Neural cell (in vitro differentiated cells): ENCODE data around the gene VAPA. TPM values are rescaled to one million over a fixed set of nuclear protein-coding genes. Genes with fewer than 3 reads are reported as not detected.
"Not testable (repeated sequence)": the region's sequence is repeated elsewhere in the genome, so short reads cannot be mapped to it uniquely, and the experiment has no call there.

Experiments used
- H2AFZ ChIP-seq: fragments of 200-600, 300-800 bp; sonication (generic), shearing (Covaris generic); 2 replicates; pipeline ENCODE4 v1.6.0; 2014; ENCODE audit warnings: low read depth, mild to moderate bottlenecking, antibody characterized with exemption, low read length, moderate library complexity
- H3F3A ChIP-seq: fragments of 200-600 bp; shearing (Covaris generic); 2 replicates; pipeline ENCODE4 v1.6.1; 2016; ENCODE audit warnings: mild to moderate bottlenecking, moderate library complexity, mixed read lengths, antibody characterized with exemption, low read length; ENCODE audit not compliant: insufficient read depth, poor library complexity, severe bottlenecking
- H3K27ac ChIP-seq: fragments of 200-600, 300-800 bp; sonication (generic), shearing (Covaris generic); 2 replicates; pipeline ENCODE4 v1.5.1; 2014; ENCODE audit warnings: mild to moderate bottlenecking, low read length, moderate library complexity
- H3K27me3 ChIP-seq: fragments of 300-800, 200-600 bp; sonication (generic), shearing (Covaris generic); 2 replicates; pipeline ENCODE4 v1.6.0; 2014; ENCODE audit warnings: mild to moderate bottlenecking, low read depth, low read length, moderate library complexity; ENCODE audit not compliant: insufficient read depth
- H3K36me3 ChIP-seq: fragments of 300-800, 200-600 bp; sonication (generic), shearing (Covaris generic); 2 replicates; pipeline ENCODE4 v1.5.1; 2014; ENCODE audit warnings: mild to moderate bottlenecking, antibody characterized with exemption, low read length, moderate library complexity; ENCODE audit not compliant: insufficient read depth
- H3K4me2 ChIP-seq: fragments of 300-800, 200-600 bp; sonication (generic), shearing (Covaris generic); 2 replicates; pipeline ENCODE4 v1.6.0; 2014; ENCODE audit warnings: mild to moderate bottlenecking, low read length
- H3K4me3 ChIP-seq: fragments of 300-800, 200-600 bp; sonication (generic), shearing (Covaris generic); 2 replicates; pipeline ENCODE4 v1.5.1; 2014; ENCODE audit warnings: mild to moderate bottlenecking, low read length, moderate library complexity
- H3K79me2 ChIP-seq: fragments of 200-600 bp; shearing (Covaris generic); replicated peaks from 2 replicates; pipeline ENCODE4 v1.6.0; 2014; ENCODE audit warnings: mild to moderate bottlenecking, low read length, moderate library complexity; ENCODE audit not compliant: insufficient read depth
- H3K9ac ChIP-seq: fragments of 300-800, 200-600 bp; sonication (generic), shearing (Covaris generic); 2 replicates; pipeline ENCODE4 v1.6.1; 2016; ENCODE audit warnings: mild to moderate bottlenecking, low read length, mixed read lengths
- H3K9me2 ChIP-seq: fragments of 200-600 bp; shearing (Covaris generic); 2 replicates; pipeline ENCODE4 v1.6.1; 2016; ENCODE audit warnings: mild to moderate bottlenecking, low read length, mixed read lengths; ENCODE audit not compliant: insufficient read depth
- H3K9me3 ChIP-seq: fragments of 200-600, 300-800 bp; sonication (generic), shearing (Covaris generic); 2 replicates; pipeline ENCODE4 v1.6.1; 2016; ENCODE audit warnings: mild to moderate bottlenecking, mixed run types, low read length, moderate library complexity, mixed read lengths
- H4K20me1 ChIP-seq: fragments of 200-600 bp; shearing (Covaris generic); 2 replicates; pipeline ENCODE4 v1.6.1; 2016; ENCODE audit warnings: mild to moderate bottlenecking, mixed run types; ENCODE audit not compliant: insufficient read depth
- EP300 ChIP-seq: fragments of 450-650 bp; conservative IDR thresholded peaks from 2 replicates; pipeline ENCODE4 v1.6.1; 2014; ENCODE audit warnings: antibody characterized with exemption, mild to moderate bottlenecking, moderate library complexity; ENCODE audit not compliant: poor library complexity, severe bottlenecking
- EZH2 ChIP-seq: fragments of 200-600, 300-800 bp; shearing (Covaris generic), sonication (generic); IDR thresholded peaks from 2 replicates; pipeline ENCODE4 v1.6.1; 2014; ENCODE audit warnings: antibody characterized with exemption, low read length, borderline replicate concordance, mild to moderate bottlenecking; ENCODE audit not compliant: insufficient read depth, poor library complexity, severe bottlenecking
- MXI1 ChIP-seq: fragments of 450-650 bp; conservative IDR thresholded peaks from 2 replicates; pipeline ENCODE4 v1.6.1; 2014; ENCODE audit warnings: antibody characterized with exemption, mild to moderate bottlenecking; ENCODE audit not compliant: poor library complexity, severe bottlenecking
- POLR2AphosphoS5 ChIP-seq: IDR thresholded peaks from 2 replicates; pipeline ENCODE4 v1.6.1; 2012
- RAD21 ChIP-seq: fragments of 450-650 bp; conservative IDR thresholded peaks from 2 replicates; pipeline ENCODE4 v1.6.1; 2014; ENCODE audit warnings: antibody characterized with exemption, mild to moderate bottlenecking, moderate library complexity
- REST ChIP-seq: IDR thresholded peaks from 2 replicates; pipeline ENCODE4 v1.6.1; 2012; ENCODE audit warnings: borderline replicate concordance
- SMC3 ChIP-seq: fragments of 450-650 bp; conservative IDR thresholded peaks from 2 replicates; pipeline ENCODE4 v1.6.1; 2014; ENCODE audit warnings: antibody characterized with exemption, mild to moderate bottlenecking, moderate library complexity; ENCODE audit not compliant: poor library complexity
- TAF1 ChIP-seq: IDR thresholded peaks from 2 replicates; pipeline ENCODE4 v1.6.1; 2012; ENCODE audit warnings: low read depth
- polyA plus RNA-seq: library from polyadenylated mRNA; depleted of rRNA; stranded (reverse); fragments of >200 nt; gene quantifications from 2 replicates; pipeline ENCODE4 v1.2.3, GENCODE V29; 2014
- TF ChIP-seq, protein P1 (sequence below): fragments of 450-650 bp; IDR thresholded peaks from 2 replicates; pipeline ENCODE4 v1.5.1; 2014; ENCODE audit warnings: antibody characterized with exemption, mild to moderate bottlenecking, moderate library complexity; ENCODE audit not compliant: poor library complexity, severe bottlenecking

Gene VAPA
- polyA plus RNA-seq, 1 donor from 2014 or later, result 317 TPM

- Histone ChIP-seq H3K9me2 (no peaks in the 10 kb centered on the region), H3K9me3 (no peaks in the 10 kb centered on the region), H3K9ac (no peak overlapping the region), H3K4me2 (no peak overlapping the region), H2AFZ (no peak overlapping the region), H3K79me2 (no peaks in the 10 kb centered on the region), H3F3A (no peaks in the 10 kb centered on the region), H3K4me3 (no peak overlapping the region), H3K36me3 (no peaks in the 10 kb centered on the region), H3K27ac (no peak overlapping the region), H3K27me3 (no peaks in the 10 kb centered on the region), H4K20me1 (no peaks in the 10 kb centered on the region)
- TF ChIP-seq MXI1, result no peak
- TF ChIP-seq POLR2AphosphoS5, result no peak
- TF ChIP-seq EP300, result no peak
- TF ChIP-seq REST, result no peak
These were observed 16.7 kb upstream of the VAPA start for GRCh38 chr18:9897129-9897528.

GRCh38 chr18:9897787-9898291, 16.0 kb upstream of the VAPA start:
- not testable (repeated sequence) for H3K36me3 ChIP-seq, H3K27me3 ChIP-seq, H3K27ac ChIP-seq, H3K9me2 ChIP-seq, H4K20me1 ChIP-seq, H3K9ac ChIP-seq, H3K4me2 ChIP-seq, H3F3A ChIP-seq, H3K79me2 ChIP-seq, H2AFZ ChIP-seq, H3K4me3 ChIP-seq, H3K9me3 ChIP-seq

DNA sequence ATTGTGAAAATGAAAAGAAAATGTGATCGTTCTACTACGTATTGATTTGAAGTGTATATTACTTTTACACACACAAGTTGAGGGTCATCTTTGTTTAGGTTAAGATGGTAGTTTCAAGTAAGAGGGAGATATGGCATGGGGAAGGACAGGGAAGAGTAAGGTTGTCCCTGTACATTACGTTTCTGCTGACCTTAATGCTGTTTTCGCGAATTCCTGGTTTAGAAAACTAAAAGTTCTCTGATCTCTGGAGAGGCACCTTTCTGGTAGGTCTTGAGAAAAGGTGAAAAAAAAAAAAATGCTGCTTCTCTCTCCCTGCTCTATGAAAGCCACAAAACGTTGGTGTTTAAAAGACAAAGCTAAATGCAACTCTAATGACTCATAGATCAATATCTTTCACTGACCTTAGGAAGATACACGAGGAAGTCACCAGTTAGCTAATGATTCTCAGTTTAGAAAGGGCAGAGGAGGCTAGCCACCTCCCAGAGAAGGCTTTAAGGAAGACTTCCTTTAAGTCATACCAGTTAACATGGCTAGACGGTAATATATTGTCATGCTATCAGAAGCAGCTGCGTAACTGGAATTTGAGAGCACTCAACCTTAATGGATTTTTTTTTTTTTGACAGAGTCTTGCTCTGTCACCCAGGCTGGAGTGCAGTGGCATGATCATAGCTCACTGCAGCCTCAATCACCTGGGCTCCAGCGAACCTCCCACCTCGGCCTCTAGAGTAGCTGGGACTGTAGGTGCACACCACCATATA, 14.8 kb upstream of the VAPA start:
- H3K27ac ChIP-seq, result no peak overlapping the region
- no peaks in the 10 kb centered on the region for H3K79me2 ChIP-seq
- H3F3A ChIP-seq, result no peaks in the 10 kb centered on the region
- H3K4me2 ChIP-seq, result no peak overlapping the region
- no peaks in the 10 kb centered on the region for H3K27me3 ChIP-seq
- H3K9ac ChIP-seq, result no peak overlapping the region
- no peak overlapping the region for H3K4me3 ChIP-seq
- H3K36me3 ChIP-seq, result no peaks in the 10 kb centered on the region
- TF ChIP-seq, protein P1, sequence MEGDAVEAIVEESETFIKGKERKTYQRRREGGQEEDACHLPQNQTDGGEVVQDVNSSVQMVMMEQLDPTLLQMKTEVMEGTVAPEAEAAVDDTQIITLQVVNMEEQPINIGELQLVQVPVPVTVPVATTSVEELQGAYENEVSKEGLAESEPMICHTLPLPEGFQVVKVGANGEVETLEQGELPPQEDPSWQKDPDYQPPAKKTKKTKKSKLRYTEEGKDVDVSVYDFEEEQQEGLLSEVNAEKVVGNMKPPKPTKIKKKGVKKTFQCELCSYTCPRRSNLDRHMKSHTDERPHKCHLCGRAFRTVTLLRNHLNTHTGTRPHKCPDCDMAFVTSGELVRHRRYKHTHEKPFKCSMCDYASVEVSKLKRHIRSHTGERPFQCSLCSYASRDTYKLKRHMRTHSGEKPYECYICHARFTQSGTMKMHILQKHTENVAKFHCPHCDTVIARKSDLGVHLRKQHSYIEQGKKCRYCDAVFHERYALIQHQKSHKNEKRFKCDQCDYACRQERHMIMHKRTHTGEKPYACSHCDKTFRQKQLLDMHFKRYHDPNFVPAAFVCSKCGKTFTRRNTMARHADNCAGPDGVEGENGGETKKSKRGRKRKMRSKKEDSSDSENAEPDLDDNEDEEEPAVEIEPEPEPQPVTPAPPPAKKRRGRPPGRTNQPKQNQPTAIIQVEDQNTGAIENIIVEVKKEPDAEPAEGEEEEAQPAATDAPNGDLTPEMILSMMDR, result no peak
- TF ChIP-seq RAD21, result no peak
- TF ChIP-seq EZH2, result no peak
- no peak for TF ChIP-seq MXI1
- TF ChIP-seq POLR2AphosphoS5, result no peak
- TF ChIP-seq EP300, result no peak
- TF ChIP-seq SMC3, result no peak
- TF ChIP-seq REST, result no peak
- no peak for TF ChIP-seq TAF1
- H4K20me1 ChIP-seq, result no peaks in the 10 kb centered on the region
- no peak overlapping the region for H2AFZ ChIP-seq
- no peaks in the 10 kb centered on the region for H3K9me2 ChIP-seq
- no peaks in the 10 kb centered on the region for H3K9me3 ChIP-seq

DNA sequence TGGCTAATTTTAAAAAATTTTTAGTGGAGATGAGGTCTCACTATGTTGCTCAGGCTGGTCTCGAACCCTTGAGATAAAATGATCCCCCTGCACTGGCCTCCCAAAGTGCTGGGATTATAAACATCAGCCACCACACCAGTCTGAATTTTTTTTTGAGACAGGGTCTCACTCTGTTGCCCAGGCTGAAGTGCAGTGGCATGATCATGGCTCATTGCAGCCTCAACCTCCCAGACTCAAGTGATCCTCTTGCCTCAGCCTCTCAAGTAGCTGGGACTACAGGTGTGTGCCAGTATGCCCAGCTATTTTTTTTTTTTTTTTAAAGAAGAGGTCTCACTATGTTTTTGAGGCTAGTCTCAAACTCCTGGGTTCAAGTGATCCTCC, 14.3 kb upstream of the VAPA start:
- not testable (repeated sequence) for H3K27ac ChIP-seq, H2AFZ ChIP-seq, H3K9ac ChIP-seq, H3K36me3 ChIP-seq, H3K27me3 ChIP-seq, H4K20me1 ChIP-seq, H3K4me2 ChIP-seq, H3K79me2 ChIP-seq, H3K9me3 ChIP-seq, H3F3A ChIP-seq, H3K9me2 ChIP-seq, H3K4me3 ChIP-seq
